KMS-11 (cell line): ENCODE data around the gene LHFPL2.

Source experiments
- H2AFZ ChIP-seq: fragments of 200-600 bp; sonication (generic); 2 replicates; pipeline ENCODE4 v1.6.1; 2016; ENCODE audit warnings: antibody characterized with exemption, mixed run types, low read depth
- H3K27ac ChIP-seq: fragments of 200-600 bp; sonication (generic); 2 replicates; pipeline ENCODE4 v1.6.1; 2016; ENCODE audit warnings: mild to moderate bottlenecking, mixed run types
- H3K27me3 ChIP-seq: fragments of 200-600 bp; sonication (generic); 2 replicates; pipeline ENCODE4 v1.6.1; 2017; ENCODE audit warnings: mild to moderate bottlenecking, low read depth, mixed run types, moderate library complexity; ENCODE audit not compliant: insufficient read depth
- H3K36me3 ChIP-seq: fragments of 200-600 bp; sonication (generic); 2 replicates; pipeline ENCODE4 v1.6.1; 2017; ENCODE audit warnings: mild to moderate bottlenecking, mixed run types; ENCODE audit not compliant: insufficient read depth
- H3K4me1 ChIP-seq: fragments of 200-600 bp; sonication (generic); 2 replicates; pipeline ENCODE4 v1.6.1; 2016; ENCODE audit warnings: mild to moderate bottlenecking, low read depth, mixed run types; ENCODE audit not compliant: poor library complexity, severe bottlenecking
- H3K4me2 ChIP-seq: fragments of 200-600 bp; sonication (generic); 2 replicates; pipeline ENCODE4 v1.7.0; 2016; ENCODE audit warnings: mild to moderate bottlenecking, mixed run types
- H3K4me3 ChIP-seq: fragments of 200-600 bp; sonication (generic); IDR thresholded peaks from 2 replicates; pipeline ENCODE4 v1.6.1; 2017; ENCODE audit warnings: low read depth, low read length, mixed read lengths; ENCODE audit not compliant: insufficient read depth
- H3K79me2 ChIP-seq: fragments of 200-600 bp; sonication (generic); 2 replicates; pipeline ENCODE4 v1.6.1; 2016; ENCODE audit warnings: low read depth, mixed run types; ENCODE audit not compliant: insufficient read depth
- H3K9ac ChIP-seq: fragments of 200-600 bp; sonication (generic); 2 replicates; pipeline ENCODE4 v1.6.1; 2016; ENCODE audit warnings: mild to moderate bottlenecking, mixed run types
- H4K20me1 ChIP-seq: fragments of 200-600 bp; sonication (generic); 2 replicates; pipeline ENCODE4 v1.6.1; 2016; ENCODE audit warnings: mild to moderate bottlenecking, mixed run types; ENCODE audit not compliant: insufficient read depth
- TF ChIP-seq, protein P1 (sequence below): fragments of 200-600 bp; sonication (generic); conservative IDR thresholded peaks from 2 replicates; pipeline ENCODE4 v1.6.1; 2017; ENCODE audit warnings: low read depth, mild to moderate bottlenecking, antibody characterized with exemption, low read length, moderate library complexity, mixed read lengths

Gene LHFPL2

DNA sequence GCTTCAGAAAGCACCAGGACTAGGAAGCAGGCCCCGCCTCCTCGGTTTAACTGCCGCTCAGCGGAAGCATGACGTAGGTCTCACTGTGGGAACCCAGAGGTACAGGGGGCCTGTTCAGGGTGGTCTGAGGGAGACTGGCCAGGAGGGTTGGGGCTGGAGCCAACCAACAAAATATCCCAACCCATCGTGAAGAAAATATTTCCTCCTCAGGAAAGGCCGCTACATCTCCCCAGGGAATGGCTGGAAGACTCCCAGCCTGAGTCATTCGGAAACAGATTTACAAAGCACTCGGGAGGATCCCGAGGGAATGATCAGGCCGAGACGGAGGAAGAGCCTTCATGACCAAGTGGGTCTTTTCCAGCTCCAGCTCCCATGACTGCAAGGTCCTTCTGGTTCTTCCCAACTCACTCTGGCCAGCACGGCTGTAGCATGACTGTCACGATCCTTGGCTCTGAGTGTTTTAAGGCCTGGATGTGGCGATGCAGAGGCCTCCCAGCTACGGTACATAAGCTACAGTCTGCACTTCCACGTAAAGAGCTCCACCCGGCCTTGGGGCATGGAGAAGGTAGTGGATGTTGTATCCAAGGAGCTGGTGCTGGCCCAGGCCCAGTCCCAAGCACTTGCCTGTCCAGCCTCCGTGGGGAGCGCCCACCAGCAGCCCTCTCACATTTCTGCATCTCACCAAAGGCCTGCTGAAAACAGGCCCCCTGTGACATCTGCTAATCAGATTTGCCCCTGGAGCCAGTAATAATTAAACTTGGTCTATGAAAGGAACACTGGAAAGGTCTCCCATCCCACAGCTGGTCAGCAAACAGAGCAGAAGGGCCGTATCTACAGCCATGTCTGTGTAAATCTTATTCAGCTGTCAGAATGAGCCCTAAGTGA is 100.6 kb downstream of the LHFPL2 start:
- Histone ChIP-seq H3K4me2 (no peak overlapping the region), H3K27ac (no peak overlapping the region), H4K20me1 (no peaks in the 10 kb centered on the region), H3K27me3 (no peaks in the 10 kb centered on the region), H3K9ac (no peak overlapping the region), H3K4me1 (peaks cover 2% of the 10 kb centered on the region), H3K79me2 (no peaks in the 10 kb centered on the region), H2AFZ (no peak overlapping the region), H3K36me3 (no peaks in the 10 kb centered on the region), H3K4me3 (no peak overlapping the region)
- TF ChIP-seq, protein P1, sequence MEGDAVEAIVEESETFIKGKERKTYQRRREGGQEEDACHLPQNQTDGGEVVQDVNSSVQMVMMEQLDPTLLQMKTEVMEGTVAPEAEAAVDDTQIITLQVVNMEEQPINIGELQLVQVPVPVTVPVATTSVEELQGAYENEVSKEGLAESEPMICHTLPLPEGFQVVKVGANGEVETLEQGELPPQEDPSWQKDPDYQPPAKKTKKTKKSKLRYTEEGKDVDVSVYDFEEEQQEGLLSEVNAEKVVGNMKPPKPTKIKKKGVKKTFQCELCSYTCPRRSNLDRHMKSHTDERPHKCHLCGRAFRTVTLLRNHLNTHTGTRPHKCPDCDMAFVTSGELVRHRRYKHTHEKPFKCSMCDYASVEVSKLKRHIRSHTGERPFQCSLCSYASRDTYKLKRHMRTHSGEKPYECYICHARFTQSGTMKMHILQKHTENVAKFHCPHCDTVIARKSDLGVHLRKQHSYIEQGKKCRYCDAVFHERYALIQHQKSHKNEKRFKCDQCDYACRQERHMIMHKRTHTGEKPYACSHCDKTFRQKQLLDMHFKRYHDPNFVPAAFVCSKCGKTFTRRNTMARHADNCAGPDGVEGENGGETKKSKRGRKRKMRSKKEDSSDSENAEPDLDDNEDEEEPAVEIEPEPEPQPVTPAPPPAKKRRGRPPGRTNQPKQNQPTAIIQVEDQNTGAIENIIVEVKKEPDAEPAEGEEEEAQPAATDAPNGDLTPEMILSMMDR, result no peak

DNA sequence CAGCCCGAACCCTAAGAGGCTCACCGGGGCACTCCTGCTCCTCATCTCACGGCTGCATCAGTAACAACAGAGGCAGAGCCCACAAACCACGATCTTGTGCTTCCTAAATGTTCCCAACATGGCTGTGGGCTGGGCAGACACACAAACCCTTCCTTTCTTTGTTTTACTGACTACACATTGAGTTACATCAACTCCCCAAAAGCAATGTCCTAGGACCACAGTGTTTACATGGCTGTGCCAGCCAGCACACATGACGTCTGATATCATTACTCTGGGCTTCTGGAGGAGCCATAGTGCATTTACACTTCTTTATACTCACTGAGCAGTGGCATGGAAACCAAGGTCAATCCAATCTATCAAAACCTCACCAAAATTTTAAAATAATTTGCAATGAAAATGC is 101.4 kb downstream of the LHFPL2 start:
- H3K4me3 ChIP-seq, result no peak overlapping the region
- H3K79me2 ChIP-seq, result no peaks in the 10 kb centered on the region
- no peak overlapping the region for H3K4me2 ChIP-seq
- H4K20me1 ChIP-seq, result no peaks in the 10 kb centered on the region
- H3K27ac ChIP-seq, result no peak overlapping the region
- H3K9ac ChIP-seq, result no peak overlapping the region
- H3K36me3 ChIP-seq, result no peaks in the 10 kb centered on the region
- H2AFZ ChIP-seq, result no peak overlapping the region
- TF ChIP-seq, protein P1, result no peak
- H3K27me3 ChIP-seq, result no peaks in the 10 kb centered on the region
- H3K4me1 ChIP-seq, result peaks cover 2% of the 10 kb centered on the region

DNA sequence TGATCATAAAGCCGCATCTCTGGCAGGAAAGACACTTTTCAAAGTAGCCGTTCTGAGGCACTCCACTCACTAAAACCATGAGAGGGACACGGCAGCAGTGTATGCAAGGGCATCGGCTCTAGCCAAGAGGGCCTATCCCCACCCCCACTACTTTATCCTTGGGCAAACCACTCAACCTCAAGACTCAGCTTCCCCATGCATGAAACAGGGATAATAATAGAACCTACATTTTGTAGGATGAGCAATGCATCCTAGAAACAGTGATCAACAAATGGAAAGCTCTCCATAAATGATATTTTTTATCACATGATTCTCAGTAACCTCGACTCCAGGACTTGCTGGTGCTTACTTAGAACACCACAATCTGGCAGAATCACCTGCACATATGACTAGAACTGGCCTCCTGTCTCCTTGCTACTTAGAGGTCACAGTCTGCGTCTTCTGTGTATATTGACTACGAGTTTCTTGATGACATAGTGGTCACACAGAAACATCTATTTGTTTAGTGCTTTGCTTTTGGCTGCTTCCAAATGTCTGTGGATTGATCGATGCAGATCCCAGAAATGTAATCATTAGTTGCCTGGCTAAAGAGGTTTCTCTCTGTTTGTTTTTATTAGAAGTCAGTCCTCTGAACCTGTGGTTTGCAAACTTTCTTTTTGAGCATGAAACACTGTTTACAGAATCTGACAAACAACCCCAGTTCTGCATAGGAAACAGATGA is 102.1 kb downstream of the LHFPL2 start:
- Histone ChIP-seq H2AFZ (no peak overlapping the region), H3K27me3 (no peaks in the 10 kb centered on the region), H3K4me1 (peaks cover 2% of the 10 kb centered on the region), H3K79me2 (no peaks in the 10 kb centered on the region), H3K4me2 (no peak overlapping the region), H3K36me3 (no peaks in the 10 kb centered on the region), H3K27ac (no peak overlapping the region), H3K4me3 (no peak overlapping the region), H3K9ac (no peak overlapping the region), H4K20me1 (no peaks in the 10 kb centered on the region)
- TF ChIP-seq, protein P1, result no peak

DNA sequence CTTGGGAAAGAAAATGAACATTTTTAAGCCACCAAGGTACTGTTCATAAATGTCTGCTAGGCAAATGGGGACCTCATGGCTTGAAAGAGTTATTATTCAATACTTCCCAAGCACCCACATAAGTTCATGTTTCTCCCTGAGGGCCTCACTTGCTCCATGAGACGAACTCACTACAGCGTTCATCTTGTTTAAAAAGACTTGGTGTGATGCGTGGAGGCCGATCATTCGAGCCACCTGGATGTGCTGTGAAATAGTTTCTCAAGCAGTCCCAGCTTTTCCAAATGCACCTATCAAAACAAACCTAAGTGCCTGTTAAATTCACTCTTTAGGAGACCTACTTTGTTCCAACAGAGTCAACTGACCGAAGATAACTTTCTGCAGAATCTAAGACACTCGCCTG is 103.2 kb downstream of the LHFPL2 start:
- TF ChIP-seq, protein P1, result no peak
- Histone ChIP-seq H4K20me1 (no peaks in the 10 kb centered on the region), H3K4me1 (peaks cover 2% of the 10 kb centered on the region), H3K79me2 (no peaks in the 10 kb centered on the region), H3K4me3 (no peak overlapping the region), H2AFZ (no peak overlapping the region), H3K4me2 (no peak overlapping the region), H3K27ac (no peak overlapping the region), H3K9ac (no peak overlapping the region), H3K27me3 (no peaks in the 10 kb centered on the region), H3K36me3 (no peaks in the 10 kb centered on the region)
